HG03457 (cell line): ENCODE measurements around the gene FHIT.

ENCODE experiments used
- ATAC-seq: cut with Tn5 transposase; IDR thresholded peaks from one replicate; pipeline ENCODE4 v1.9.1; 2021; ENCODE audit warnings: moderate number of reproducible peaks; ENCODE audit not compliant: unreplicated experiment

The FHIT gene

DNA sequence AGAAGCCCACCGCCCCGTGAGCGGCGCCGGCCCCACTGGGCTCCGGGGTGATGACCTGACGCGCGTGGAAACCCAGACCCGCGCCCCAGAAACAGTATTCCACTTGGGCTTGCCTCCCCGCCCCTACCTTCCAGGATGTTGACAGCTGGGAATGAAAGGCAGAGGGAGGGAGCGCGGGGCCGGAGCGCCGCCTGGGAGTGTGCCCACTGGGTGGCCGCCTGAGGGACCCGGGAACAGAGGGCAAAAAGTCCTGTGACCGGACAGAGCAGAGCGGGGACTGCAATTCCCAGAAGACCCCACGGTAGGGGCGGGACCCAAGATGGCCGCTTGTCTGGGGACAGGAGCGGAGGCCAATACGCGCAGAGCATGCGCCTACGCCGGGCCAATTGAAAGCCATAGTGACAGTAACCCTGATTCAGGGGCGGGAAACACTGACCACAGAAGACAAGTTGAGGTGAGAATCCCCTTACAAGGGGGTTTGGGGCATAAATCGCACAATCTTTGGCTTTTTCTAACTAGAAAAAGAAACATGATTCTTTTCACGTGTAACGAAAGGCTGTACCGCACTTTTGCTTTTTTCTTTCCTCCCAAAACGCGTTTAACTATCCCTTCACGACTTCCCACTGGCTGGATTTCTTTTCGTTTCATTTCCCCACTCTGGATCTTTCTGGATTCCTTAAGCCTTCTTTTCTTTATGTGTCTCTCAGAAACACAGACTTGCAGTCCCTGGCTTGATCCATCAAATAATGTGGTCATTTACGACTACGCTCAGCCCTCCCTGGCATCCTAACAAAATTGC lies at the start of gene FHIT:
TSS of gene FHIT (minus strand) at position 279 of the 799 bp plus-strand sequence.
- peak; percentile 94 for ATAC-seq

DNA sequence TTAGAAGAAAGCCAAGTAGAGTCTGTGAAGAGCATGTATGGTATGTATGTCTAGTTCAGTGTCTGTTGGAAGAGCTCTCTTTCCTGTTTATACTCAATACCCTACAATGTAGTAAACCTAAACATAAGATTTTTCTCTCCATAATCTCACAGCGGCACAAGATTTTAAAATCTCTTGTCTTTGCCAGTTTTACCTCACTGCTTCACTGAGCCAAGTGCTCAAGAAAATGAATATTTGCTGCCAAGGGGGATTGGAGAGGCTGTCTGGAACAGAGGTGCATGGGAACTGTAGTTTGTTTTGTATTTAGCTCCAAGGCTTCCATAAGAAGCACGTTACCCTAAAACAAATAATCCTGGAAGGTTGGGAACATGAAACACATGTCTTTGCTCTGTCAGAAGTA lies 49.5 kb upstream of the FHIT start:
- ATAC-seq = no peak

DNA sequence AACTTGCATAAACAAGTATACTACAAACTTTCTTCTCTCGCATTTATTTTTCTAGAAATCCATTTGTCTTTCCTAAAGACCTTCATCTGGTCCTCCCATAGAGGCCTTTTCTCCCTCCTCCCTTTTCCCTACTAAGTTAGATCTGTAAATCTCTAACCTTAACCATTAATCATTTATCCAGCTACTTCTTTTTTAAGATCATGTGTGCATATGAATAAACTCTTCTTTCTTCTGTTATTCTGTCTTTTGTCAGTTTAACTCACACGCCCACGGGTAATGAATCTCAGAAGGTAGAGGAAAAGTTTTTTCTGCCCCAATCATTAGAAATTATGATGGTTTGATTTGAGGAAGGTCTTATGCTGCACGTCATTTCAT lies 48.7 kb upstream of the FHIT start:
- ATAC-seq = no peak

DNA sequence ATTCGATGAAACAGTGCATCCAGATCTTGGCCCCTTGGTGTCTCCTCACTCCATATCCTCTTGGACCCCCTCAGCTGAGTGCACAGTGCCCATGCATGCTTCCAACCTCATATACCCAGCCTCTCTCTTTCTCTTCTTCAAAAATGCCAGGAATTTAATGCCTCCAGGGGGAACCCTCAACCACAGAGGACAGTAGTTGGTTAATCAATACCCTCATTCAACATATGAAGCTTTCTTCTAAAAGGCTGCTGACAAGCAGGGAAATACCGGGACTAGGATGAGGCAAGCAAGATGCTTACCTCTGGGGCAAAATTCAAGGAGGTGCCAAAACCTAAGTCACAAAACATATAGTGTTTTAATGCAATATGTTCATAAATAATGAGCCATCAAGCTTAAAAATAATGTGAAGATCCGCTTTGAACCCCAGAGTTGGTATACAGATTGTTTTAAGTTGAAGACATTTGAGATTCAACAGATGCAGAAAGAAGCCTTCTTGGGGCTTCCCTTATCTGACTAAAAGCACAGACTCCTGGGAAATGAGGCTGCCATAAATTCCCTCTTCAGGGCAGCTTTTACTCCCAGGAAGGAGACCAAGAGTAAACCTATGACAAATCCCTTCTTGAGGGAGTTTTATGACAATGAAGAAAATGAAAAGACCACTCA lies 48.2 kb upstream of the FHIT start:
- ATAC-seq = no peak

DNA sequence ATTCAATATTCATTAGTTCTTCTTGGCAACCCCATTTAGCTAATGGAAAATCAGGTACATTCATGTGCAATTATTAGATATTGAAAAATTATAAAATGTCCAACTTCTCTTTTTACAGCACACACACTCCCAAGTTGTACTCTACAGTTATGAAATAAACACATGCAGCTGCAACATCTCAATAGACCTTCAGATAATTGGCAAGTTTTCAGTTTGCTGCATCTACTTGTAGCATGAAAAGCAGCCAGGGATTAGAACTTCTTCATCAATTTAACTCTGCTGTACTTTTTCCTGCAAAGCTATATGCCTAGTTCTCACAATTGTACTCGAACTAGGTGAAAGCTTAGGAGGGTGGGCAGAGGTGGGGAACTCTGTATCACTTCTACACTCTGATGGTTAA lies 46.6 kb upstream of the FHIT start:
- no peak for ATAC-seq

DNA sequence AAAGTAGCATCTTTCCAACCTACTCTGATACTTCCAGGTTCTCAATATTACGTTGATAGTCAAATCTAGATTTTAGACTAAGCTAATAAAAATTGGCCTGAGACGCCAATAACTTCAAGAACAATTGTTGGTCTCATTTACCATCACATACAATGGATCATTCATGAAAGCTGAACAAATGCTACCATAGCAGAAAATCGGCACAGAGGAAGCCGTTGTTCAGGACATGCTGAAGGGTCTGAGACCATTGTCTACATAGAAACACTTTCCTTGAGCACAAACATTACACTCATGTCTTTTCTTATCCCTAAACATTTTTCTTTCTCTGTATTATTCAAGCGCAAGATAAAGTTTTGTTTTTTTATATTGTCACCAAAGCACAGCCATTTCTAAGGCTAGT lies 37.2 kb upstream of the FHIT start:
- no peak for ATAC-seq

DNA sequence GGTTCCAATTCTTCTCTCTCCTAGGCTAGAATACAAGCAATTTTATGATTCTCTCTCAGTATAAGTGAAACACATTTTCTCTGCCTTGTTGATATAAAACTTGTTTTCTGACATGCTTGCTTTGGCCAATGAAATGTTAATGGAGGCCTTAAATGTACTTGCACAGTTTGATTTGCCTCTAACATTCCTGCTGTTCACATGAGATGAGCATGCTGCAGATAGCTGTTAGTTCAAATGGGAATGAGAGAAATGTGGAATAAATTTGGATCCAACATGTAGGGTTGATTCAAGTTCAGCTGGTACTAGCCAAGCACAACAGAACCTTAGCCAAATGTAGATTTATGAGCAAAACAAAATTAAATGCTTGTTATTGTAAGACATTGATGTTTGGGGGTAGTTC lies 32.6 kb upstream of the FHIT start:
- no peak for ATAC-seq

DNA sequence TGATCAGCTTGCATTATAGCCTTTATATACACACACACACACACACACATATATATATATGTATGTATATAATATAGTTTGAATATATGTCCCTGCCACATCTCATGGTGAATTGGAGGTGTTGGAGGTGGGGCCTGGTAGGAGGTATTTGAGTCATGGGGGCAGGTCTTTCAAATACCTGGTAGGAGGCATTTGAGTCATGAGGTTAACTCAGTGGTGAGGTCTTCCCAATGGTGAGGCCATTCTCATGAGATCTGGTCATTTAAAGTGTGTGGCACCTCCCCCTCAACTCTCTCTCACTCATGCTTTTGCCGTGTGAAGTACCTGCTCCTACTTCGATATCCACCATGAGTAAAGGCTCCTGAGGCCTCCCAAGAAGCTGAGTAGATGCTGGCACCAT lies 27.5 kb upstream of the FHIT start:
- no peak for ATAC-seq

DNA sequence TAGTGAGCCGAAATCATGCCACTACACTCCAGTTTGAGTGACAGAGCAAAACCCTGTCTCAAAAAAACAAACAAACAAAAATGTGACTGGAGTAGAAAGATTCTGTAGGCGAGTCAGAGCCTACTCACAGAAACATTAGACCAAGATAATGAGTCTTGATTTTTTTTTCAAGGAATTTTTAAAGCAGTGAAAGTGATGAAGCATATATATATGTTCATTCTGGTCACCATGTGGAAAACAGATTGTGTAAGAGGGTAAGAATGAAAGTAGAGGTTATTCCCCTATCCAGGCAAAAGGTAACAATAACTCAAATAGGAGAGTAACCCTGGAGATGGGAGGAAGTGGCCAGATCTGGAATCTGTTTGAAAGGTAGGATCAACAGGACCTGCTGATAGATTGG lies 26.2 kb upstream of the FHIT start:
- ATAC-seq = no peak

DNA sequence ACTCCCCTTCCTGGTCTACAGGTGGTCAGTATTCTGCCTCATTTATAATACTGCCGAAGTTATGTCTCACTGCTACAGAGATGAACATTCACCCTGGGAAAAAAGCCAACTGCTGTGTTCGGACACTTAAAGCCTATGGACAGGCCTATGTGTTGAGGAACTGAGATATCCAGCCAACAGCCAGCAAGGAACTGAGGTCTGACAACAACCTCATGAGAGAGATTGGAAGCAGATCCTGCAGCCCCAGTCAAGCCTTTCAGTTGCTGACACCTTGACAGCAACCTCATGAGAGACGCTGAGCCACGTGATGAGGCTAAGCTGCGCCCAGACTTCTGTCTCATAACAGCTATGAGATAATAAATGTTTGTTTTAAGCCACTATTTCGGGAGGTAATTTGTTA lies 18.2 kb upstream of the FHIT start:
- ATAC-seq = no peak

DNA sequence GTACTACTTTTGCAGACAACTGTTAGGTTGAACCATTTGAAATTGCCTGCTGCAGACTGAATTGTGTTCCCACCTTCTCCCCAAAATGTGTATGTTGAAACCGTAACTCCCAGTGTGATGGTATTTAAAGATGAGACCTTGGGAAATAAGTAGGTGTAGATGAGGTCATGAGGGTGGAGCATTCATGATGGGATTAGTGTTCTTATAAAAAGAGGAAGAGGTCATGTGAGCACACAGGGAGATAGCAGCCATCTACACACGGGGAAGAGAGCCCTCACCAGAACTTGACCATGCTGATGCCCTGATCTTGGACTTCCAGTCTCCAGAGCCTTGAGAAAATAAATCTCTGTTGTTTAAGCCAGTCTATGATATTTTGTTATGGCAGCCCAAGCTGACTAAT lies 17.4 kb upstream of the FHIT start:
- ATAC-seq = no peak

DNA sequence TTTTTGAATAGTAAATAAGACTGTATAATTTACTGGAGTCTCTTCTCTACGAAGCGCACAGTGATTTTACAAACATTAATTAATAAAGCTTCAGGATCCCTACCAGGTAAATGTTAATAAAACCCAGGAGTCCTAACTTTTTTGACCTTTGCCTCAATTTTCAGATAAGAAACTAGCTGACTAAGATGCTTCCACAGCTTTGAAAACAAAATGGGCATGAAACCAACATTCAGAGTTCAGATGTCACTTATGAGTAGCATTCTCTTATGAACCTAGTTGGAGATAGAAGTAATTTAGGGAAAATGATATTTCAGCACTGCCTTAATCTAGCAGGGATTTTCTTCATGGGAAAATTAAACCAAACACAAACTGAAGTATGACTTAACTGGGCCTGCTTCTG lies 13.0 kb upstream of the FHIT start:
- ATAC-seq = no peak

DNA sequence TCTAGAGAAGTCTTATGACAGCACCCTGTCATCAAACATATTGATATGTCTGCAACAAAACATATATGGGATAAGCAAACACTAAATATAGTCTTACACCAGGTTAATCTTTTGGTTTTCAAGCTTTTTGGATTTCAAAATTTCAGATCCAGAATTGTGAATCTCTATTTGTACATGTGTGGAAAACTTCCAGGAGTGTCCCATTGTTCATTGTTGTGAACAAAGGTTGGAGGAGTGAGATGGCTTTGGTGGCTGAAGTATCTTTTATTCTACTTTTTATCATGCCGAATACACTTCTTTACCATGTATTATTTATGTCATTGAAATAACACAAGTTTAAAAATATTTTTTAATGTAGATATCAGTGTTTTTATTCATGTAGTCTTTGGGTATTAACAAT lies 5.9 kb upstream of the FHIT start:
- ATAC-seq = no peak

DNA sequence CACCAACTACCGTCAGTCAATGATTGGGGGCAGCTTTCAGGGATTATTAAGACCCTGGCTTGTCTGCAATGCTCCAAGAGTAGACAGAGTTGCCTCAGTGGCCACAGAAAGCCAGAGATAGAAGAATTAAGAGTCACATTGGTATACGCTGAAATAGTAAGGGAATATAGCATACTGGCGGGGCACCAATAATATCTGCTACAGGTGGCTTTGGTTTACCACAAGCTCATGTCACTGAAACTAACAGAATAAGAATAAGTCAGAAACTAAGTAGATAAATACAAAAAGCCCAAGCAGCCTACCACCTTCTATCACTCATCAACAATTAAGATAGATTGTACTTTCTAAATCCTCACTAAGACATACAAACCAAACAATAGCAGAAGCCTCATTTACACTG lies 2.5 kb upstream of the FHIT start:
- ATAC-seq = no peak

DNA sequence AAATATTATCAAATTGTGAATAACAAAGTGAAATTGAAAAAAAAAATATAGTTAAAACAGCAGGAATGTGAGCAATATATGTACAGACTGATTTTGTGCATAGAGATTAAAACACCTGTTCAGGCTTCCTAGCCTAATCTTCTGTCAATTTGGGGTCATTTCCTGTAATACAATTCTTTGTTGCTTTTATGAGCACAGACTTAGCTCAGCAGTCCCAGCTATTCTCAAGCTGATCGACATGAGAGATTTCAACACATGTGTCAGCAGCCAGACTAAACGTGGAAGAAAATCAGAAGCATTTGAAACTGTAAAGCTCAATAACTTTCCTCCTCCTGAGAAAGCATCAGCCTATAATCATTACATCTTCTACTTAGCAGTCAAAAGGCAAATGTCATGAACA lies 1.6 kb upstream of the FHIT start:
- ATAC-seq = no peak

DNA sequence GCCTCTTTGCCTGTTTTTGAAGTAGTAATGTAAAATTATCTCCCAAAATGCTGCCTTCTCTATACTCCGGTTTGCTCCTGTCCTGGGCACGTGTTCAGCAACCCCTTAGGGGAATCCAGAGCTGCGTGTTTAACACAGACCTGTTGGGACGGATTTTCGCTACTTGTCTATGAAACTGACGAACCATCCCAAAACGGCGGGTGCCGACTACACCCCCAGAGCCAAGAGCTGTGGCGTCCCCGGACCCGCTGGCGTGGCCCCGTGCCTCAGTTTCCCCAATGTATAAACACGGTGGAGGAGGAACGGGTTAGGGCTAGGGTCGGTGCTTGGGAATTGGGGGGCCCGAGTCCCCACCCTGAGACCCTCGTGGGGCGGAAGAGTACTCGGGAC lies 473 bp downstream of the FHIT start:
- no peak for ATAC-seq

DNA sequence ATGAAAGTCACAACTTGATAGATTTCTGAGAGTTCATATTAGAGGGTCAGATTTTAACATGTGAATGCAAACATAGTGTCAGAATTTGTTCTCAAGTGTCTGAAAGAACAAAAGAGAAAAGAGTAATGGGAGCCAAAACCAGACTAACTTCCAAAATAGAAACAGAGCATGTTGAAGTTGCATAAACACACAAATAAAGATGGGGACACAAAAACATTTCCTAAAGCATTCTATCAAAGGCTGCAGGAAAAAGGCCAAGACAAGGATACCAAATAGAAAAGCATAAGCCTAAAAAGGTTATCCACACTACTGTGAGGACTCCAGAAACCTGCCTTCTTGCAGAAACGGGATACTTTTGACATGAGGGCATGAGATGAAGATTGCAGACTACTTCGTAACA lies 2.8 kb downstream of the FHIT start:
- ATAC-seq = no peak

DNA sequence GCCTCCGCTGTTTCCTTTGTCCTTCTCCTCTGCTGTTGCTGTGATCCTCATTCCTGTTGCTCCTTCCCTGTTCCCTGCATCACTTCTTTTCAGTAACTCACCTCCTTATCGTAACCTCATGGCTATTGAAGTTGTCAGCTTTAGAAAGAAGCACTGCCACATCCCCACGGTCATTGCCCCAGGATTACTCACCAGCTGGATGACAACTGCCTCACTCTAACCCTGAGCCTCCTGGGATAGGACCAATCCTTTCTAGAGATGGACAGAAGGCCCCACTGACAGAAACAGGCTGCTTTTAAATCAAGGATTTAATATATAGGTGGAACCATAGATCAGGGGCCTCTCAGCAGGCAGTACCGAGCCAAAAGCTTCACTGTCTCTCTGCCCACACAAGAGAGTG lies 4.1 kb downstream of the FHIT start:
- ATAC-seq = no peak

DNA sequence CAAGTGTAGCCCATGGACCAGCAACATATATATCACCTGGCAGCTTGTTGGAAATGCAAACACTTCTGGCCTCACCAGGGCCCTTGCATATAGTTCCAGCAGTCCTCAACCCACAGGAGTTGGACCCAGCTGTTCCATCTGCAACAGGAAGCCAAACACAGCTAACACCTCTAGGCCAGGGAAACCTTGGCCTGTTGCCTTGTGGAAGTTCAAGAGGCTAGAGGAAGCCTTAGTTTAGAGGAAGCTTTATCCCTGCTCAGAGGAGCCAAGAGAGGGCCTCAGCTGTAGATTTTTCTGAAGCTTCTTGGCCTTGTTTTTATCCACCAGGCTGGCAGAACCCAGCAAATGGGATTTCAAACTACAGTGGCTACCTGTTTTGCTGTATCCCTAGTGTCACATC lies 11.4 kb downstream of the FHIT start:
- ATAC-seq = no peak

DNA sequence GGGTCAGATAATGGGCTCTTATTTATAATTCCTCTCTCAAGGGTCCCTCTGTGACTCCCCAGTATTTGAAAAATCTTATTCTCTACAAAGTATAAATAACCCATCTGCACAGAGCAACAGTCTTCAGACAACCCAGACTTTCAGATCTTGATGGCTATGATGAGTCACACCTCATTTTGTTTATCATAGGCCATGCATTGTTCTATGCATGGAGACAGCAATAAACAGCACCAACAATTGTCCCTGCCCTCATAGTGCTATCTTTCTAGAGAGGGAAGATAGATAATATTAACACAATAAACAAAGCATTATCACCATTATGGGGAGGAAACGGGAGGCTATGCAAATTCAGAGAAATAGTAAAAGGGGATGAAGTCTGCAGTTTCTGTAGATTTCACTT lies 13.4 kb downstream of the FHIT start:
- ATAC-seq = no peak

DNA sequence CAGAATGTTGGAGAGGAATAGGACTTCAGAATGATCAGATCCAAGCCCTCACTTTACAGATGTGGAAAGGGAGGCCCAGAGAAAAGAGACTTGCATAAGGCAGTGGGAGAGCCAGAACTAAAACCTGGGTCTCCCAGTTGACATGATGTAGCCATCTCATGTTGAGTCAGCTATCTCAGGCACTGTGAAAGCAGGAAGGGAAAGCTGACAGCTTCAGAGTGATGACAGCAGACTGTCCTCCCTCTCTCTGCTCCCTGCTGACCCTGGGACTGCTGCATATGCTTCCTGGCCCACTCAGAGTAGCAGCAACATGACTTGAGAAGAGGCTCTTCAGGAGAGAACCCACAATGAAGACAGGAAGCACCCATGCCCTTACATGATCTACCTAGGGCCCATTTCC lies 14.7 kb downstream of the FHIT start:
- ATAC-seq = peak; percentile 83

DNA sequence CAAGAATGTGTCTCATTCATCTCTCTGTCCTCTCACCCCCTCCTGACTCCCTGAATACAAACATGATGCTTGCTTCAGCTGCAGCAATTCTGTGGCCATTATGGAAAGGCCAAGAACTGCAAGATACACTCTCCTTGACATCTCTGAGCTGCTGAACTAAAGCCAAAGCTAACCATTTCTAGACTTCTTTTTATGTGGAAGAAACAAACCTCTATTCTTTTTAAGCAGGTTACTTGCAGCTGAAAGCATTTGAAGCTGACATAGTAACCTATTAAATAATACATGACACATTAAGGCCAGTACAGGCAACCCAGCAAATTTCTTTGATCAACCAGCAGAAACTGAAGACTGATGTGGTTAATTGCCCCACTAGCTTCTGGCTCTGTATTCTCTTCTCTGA lies 17.5 kb downstream of the FHIT start:
- peak; percentile 39 for ATAC-seq

DNA sequence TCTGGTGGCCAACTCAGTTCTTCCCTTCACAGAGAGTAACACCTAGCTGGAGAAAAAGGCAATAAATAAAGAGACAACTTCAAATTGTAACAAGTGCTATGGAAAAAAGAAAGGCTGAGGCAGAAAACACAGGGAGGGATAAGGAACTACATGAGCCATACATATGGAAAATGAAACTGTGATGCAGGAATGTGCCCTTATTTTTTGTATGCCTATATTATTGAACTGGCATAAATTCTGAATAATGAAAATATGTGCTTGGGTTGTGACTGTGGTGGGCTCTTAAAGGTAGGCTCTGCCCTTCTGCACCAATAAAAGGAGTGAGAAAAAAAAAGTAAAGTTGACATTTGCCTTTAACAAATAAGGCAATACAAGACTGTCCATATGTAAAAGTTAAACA lies 19.6 kb downstream of the FHIT start:
- ATAC-seq = no peak
